ENCODE results near the gene C16orf87.
"Not testable (repeated sequence)": the region's sequence is repeated elsewhere in the genome, so short reads cannot be mapped to it uniquely, and the experiment has no call there.

C16orf87 gene, protein sequence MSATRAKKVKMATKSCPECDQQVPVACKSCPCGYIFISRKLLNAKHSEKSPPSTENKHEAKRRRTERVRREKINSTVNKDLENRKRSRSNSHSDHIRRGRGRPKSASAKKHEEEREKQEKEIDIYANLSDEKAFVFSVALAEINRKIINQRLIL

DNA sequence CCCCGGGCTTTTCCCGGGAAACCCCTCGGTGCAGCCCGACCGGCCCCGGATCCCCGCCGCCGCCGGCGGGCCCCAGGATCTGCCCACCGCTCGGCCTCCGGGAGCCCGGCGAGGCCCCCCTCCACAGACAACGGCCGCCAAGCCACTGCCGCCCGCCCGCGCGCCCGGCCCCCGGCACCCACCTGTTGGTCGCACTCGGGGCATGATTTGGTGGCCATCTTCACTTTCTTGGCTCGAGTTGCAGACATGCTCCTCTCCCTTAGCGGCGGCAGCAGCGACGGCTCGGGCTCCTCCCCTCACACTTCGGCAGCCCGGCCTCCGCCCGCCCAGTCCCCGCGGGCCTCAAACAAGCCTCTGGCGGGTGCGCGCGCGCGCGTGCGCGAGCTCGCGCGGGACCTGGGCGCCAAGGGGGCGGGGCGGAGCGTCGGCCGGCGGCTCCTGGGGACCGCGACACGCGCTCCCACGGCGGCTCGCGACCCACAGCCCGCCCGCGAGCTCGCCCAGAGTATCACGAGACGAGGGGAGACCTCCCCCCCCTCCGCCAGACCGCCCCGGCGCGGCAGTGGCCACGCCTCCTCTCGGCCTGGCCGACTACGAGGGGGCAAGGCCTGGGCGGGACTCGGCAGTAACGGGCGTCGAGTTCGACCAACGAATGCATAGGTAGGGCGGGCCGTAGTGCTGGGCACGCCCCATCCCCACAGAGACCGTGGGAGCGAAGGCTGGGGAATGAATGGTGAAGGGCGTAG, at the start of gene C16orf87:
Gene C16orf87, minus strand, starts transcription at position 279 of the 746 bp plus-strand sequence. Its CDS starts 31 bp downstream, at position 248.
- peak; percentile 96 for DNase-seq (ENCODE audit: low spot score)

DNA sequence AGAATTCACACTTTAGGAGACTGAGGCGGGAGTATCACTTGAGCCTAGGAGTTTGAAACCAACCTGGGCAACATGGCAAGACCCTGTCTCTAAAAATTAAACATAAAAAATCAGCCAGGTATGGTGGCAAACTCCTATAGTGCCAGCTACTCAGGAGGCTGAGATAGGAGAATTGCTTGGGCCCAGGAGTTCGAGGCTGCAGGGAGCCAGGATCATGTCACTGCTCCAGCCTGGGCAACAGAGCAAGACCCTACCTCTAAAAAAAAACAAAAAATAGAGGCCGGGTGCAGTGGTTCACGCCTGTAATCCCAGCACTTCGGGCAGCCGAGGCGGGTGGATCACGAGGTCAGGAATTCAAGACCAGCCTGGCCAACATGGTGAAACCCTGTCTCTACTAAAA, 44.3 kb upstream of the C16orf87 start:
- DNase-seq (ENCODE audit: low spot score): no peak

DNA sequence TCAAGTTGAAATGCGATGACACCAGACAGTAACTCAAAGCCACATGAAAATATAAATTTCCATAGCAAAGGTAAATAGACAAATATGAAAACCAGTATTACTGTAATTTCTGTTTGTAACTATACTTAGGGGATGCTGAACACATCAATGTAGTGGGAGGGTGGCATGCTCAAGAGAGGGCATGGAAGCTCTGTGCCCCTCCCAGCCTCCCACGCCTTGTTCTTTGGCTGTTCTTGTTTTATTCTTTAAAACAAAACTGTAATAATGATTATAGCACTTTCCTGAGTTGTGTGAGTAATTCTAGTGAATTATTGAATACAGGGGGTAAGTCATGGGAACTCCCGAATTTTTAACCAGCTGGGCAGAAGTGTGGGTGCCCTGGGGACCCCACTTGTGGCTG, 42.2 kb upstream of the C16orf87 start:
- DNase-seq (ENCODE audit: low spot score): no peak

DNA sequence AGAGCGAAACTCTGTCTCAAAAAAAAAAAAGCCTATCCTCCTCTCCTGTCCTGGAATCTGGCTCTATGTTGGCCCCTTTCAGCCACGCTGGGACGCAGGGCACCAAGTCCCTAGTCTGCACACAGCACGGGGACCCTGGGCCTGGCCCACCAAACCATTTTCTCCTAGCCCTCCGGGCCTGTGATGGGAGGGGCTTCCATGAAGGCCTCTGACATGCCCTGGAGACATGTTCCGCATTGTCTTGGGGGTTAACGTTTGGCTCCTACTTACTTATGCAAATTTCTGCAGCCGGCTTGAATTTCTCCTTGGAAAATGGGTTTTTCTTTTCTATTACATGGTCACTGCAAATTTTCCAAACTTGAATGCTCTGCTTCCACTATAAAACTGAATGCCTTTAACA, 40.6 kb upstream of the C16orf87 start:
- no peak for DNase-seq (ENCODE audit: low spot score)

DNA sequence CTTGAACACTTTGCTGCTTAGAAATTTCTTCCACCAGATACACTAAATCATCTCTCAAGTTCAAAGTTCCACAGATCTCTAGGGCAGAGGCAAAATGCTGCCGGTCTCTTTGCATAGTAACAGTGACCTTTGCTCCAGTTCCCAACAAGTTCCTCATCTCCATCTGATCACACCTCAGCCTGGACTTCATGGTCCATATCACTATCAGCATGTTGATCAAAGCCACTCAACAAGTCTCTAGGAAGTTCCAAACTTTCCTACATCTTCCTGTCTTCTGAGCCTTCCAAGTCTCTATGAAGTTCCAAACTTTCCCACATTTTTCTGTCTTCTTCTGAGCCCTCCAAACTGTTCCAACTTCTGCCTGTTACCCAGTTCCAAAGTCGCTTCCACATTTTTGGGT, 37.9 kb upstream of the C16orf87 start:
- DNase-seq (ENCODE audit: low spot score): not testable (repeated sequence)

DNA sequence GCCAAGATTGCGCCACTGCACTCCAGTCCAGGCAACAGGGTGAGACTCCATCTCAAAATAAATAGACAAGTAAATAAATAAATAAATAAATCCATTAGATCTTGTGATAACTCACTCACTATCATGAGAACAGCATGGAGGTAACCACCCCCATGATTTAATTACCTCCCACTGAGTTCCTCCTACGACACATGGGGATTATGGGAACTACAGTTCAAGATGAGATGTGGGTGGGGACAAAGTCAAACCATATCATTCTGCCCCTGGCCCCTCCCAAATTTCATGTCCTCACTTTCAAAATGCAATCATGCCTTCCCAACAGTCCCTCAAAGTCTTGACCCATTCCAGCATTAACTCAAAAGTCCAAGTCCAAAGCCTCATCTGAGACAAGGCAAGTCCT, 36.5 kb upstream of the C16orf87 start:
- not testable (repeated sequence) for DNase-seq (ENCODE audit: low spot score)

DNA sequence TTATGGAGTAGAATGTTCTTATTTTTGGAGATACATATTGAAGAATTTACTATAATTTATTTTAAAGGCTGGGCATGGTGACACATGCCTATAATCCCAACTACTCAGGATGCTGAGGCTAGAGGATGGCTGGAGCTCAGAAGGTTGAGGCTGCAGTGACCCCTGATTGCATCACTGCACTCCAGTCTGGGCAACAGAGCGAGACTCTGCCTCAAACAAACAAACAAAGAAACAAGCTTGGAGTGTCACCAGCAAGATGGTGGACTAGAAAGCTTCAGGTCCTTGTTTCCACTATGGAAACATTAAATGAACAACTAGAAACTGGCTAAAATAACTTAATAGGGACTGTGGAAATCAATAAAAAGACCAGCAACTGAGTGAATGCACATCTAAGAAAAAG, 35.3 kb upstream of the C16orf87 start:
- no peak for DNase-seq (ENCODE audit: low spot score)

DNA sequence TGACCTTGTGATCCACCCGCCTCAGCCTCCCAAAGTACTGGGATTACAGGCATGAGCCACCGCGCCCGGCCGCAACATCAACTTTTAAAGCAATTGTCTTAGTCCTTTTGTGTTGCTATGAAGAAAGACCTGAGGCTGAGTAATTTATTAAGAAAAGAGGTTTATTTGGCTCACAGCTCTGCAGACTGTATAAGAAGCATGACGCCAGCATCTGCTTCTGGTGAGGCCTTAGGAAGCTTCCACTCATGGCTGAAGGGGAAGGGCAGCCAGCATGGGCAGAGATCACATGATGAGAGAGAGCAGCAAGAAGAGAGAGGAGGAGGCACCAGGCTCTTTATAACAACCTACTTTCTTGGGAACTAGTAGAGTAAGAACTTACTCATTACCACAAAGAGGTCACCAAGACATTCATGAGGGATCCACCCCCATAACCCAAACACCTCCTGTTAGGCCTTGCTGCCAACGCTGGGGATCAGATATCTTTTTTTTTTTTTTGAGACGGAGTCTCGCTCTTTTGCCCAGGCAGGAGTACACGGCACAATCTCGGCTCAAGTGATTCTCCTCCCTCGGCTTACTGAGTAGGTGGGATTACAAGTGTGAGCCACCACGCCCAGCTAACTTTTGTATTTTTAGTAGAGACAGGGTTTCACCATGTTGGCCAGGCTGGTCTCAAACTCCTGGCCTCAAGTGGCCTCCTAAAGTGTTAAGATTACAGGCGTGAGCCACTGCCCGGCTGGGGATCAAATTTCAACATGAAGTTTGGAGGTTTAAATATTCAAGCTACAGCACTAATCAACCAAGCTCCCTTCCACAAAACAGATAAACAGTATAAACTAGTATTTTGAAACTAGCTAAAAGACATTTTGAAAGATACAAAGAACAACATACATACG, 31.8 kb upstream of the C16orf87 start:
- DNase-seq (ENCODE audit: low spot score): no peak

DNA sequence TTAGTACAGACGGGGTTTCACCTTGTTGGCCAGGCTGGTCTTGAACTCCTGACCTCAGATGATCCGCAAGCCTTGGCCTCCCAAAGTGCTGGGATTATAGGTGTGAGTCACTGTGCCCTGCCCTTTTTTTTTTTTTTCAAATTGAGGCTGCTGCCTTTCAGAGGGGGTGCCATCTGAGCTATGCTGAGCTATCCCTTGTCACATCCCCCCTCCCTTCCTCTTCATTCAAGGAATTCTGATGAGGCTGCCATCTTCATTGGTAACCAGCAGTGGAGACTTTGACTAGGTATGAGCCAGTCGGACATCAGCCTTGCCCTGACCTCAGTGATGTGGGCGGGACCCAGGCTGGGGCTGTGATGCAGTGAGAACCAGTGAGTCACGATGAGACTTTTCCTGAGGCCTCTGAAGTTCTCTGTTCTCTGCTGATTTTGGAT, 28.8 kb upstream of the C16orf87 start:
- DNase-seq (ENCODE audit: low spot score): no peak

DNA sequence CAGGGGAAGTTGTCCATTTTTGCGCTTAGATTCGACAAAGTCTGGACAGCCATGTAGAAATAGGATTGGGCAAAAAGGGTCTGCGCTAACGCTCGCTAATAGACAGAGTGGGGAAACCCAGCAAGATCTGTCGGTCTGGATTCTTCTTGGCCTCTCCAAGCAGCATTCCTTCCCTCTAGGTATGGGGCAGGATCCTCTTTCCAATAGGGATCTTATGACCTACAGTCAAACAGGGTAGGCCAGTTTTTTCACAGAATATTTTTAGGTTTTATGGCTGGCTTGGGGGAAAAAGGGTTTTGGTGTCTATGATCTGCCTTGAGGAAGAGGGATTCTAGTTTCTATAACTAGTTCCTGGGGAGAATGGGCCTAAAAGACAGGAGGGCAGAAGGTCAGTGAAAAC, 27.2 kb upstream of the C16orf87 start:
- DNase-seq (ENCODE audit: low spot score): no peak

DNA sequence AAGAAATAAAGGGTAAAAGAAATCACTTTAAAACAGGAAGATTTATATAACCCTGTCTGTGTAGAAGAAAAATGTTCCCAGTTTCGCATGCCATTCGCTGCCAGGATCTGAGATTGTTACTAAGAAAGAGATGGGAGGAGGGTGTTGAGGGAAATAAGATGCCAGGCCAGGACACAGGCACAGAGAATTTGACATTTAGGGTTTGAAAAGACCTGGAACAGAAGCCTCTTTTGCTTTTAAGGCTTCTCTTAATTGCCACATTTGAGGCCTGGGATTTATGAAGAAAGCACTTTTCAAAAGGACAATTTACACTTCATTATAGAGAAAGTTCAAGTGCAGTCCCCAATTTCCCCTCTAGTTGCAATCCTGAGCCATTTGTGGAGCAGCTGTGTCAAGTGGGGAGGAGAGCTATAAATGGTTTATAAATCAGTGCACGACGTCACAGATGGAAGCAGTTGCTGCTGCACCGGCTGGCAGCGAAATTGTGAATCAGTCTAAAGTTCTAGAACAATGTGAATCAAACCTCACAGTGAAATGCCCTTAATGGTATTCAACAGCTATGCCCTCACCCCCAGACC, 26.5 kb upstream of the C16orf87 start:
- DNase-seq (ENCODE audit: low spot score): peak; percentile 72

DNA sequence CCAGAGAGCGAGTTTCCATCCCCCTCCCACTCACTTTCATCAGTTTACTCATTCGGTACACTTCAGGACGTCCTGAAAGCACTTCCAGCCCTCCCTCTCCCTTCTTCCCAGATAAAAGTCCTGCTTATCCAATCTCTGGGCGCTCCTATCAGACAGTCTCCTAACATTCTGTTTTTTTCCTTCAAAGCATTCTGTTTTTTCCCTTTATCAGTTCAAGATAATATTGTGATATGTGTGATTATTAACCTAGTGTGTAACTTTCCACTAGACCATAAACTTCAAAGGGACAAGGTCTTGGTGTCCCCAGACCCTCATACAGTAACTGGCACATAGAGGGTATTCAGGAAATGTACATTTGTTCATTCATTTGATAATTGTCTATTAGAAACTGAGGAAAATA, 24.4 kb upstream of the C16orf87 start:
- DNase-seq (ENCODE audit: low spot score): no peak

DNA sequence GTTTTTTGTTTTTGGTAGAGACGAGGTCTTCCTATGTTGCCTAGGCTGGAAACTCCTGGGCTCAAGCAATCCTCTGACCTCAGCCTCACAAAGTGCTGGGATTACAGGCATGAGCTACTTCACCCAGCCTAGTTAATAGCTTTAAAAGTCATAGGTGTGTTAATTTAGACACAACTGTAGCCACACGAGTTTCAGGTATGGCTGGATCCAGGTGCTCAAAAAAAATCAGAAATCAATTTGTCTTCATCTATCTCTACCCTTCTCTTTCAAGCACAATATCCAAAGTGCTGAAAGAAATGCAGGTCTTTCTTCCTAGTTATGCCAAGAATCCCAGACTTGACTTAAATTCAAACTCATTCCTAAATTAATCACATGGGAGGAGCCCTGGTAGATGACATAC, 23.9 kb upstream of the C16orf87 start:
- DNase-seq (ENCODE audit: low spot score): no peak

DNA sequence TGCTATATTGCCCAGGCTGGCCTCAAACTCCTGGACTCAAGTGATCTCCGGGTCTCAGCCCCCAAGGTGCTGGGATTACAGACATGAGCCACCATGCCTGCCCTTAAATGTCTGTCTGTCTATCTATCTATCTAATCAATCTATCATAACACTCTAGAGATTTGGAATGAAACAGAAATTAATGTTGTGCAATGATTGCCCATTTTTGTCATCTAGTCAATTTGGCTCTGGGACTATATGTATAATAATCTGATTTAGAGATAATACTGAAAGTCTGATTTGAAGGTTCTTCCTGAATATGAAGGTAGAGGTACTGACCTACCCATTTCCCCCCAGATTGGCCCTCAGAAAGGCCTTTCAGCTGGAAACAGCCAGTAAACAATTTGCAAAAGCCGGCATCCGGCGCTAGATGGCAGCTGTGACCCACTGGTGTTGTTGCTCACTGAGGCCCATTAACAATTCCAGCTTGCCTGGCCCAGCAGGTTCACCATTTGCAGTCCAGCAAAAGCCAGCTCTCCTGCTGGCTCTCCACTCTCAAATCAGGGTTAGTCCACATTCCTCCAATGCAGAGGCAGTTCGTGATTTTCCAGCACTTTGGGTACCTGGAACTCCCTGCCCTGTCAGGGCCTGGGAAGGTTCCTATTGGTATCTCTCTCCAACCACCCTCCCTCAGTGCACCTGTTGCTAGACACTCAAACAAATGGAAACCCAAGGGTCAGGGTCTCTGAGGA, 22.9 kb upstream of the C16orf87 start:
- DNase-seq (ENCODE audit: low spot score): peak; percentile 80

DNA sequence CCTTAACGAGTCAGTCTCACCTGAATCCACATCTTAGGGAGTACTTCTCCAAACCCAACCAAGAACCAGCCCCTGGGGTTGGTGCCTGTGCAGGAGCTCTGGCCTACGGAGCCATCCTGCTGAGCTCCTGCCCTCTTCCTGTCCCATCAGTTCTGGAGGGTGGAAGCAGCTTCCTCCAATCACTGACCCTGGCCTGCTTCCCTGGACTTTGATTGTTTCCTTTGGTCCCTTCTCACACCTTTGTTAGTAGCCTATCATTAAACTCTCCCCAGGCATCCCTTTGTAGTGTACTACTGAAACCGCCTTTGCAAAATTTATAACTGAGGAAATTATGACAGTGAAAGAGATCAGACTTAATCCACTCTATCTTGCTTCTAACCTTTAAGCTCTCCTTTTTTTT, 21.1 kb upstream of the C16orf87 start:
- DNase-seq (ENCODE audit: low spot score): no peak

DNA sequence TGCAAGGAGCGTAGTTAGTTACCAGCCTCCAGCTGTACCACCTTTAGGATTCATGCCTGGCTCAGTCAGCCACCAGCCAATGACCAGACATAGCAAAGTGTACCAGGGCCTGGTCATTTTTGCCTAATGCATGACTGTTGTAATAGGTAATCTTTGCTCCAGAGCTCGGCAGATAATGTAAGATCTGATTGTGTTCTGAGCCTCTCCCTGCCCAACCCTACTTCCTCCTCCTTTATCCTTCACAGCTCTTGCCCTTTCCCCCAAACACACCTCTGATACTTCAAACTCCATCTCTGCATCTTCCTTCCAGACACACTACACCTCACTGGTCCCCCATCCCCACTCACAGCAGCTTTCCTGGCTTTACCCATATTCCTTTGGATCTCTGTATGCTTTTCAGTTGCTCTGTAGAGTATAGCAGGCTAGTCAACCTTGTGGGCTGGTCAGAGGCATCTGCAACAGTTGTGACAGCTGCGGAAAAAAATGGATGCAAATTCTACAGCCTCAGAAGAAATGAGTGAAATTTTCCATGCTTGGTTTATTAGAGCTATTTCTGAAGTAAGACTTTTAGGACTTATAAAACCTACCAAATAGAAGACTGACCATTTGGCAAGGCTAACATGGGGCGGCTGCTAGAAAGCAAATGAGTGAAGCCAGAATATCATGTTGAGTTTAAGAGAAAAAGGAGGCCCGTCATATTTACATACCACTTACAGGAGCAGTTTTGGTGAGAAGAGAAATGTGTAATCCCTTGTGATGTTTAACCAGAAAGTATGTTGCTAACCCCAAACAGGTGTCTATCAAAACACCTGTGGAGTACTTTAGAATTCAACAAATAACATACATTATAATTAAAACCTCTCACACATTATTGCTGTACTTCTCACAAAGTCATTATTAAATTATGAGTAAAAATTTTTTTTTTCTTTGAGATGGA, 19.9 kb upstream of the C16orf87 start:
- peak; percentile 74 for DNase-seq (ENCODE audit: low spot score)

DNA sequence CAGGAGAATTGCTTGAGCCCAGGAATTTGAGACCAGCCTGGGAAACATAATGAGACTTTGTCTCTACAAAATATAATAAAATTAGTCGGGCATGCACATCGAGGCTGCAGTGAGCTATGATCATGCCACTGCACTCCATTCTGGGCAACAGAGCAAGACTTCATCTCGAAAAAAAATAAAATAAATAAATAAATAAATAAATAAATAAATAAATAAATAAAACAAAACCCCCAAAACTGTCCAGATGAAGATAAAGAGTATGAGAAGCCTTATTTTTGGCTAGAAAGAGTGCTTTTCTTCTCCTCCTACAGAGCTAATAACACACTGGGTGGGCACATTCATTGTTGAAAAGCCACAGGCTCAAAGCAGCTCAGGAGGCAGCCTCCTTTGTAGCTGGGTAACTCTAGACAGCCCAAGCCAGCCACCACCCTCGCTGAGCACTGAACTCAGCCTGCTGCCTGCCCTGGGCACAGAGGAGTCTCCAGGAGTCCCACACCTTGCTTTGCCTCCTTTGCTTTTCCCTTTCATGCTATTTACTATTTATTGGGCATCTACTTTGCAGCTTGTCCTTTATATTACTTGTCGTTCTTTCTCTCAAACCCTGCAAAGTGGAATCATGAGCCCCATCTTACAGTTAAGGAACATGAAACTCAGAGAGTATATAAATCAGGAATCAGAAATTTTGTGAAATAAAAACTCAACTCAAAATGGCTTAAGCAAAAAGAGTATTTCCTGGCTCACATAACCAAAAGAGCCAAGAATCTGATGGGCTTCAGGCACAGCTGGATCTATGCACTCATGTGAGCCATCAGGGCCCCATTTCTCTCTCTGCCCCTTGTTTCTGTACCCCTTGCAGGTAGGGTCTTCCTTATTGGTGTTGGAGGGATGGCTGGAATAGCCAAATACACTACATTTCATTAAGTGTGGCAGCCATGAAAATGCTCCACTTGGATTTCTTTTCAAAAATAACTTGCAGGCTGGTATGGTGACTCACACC, 18.1 kb upstream of the C16orf87 start:
- DNase-seq (ENCODE audit: low spot score): no peak

DNA sequence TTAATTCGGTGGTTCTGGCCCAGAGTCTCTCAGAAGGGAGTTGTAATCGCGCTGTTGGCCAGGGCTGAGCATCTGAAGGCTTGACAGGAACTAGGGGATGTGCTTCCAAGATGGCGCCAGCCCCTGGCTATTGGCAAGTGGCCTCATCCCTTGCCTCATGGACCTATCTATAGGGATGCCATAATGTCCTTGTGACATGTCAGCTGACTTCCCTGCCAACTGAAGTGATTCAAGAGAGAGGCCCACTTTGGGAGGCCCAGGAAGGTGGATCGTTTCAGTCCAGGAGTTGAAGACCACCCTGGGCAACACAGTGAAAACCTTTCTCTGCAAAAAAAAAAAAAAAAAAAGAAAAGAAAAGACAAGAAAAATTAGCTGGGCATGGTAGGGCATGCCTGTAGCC, 15.0 kb upstream of the C16orf87 start:
- no peak for DNase-seq (ENCODE audit: low spot score)

DNA sequence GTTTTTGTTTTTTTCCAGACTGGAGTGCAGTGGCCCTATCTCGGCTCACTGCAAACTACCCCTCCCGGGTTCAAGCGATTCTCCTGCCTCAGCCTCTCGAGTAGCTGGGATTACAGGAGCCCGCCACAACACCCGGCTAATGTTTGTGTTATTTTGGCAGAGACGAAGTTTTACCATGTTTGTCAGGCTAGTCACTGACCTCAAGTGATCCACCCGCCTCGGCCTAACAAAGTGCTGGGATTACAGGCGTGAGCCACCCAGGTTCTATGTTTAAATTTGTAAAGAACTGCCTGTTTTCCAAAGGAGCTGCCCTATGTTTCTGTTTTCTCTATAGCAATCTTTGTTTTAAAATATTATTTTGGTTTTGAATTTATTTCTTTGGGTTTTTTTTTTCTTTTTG, 13.8 kb upstream of the C16orf87 start:
- DNase-seq (ENCODE audit: low spot score): no peak
